ENCODE results near the gene NUDT16L1. TPM values are rescaled to one million over a fixed set of nuclear protein-coding genes. Genes with fewer than 3 reads are reported as not detected.

NUDT16L1 gene
- total and polyA plus RNA-seq, 9 of the 15 experiments (the other 6 are each of a cell fraction or from before 2014, with no cell fraction given), result 1.4 to 37.6 (median 13.7) TPM

DNA sequence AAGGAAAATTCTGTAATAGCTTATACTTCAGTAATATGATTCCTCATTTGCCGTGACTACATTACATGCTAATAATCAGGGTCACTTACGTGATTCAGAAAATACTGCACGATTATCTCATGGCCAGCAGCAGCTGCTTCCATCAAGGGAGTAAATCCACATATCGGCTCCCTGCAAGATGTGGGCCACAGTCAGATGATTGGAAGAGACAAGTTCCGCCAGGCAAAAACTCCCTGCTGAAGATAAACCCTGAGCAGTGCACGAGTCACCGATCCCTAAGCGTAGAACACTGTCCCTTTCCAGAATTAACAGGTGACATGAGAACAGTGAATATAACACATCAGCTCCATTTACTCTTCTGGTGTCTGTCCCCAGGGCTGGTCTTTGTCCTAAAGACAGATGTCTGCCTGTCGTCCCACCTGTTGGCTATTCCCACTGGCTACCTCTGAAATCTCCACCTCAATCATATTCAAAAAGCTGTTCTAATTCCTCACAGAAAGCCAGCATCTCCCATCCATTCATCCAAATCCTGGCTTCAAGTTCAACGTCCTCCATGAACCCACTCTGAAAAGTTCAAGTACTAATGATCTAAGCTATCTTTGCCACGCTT, 31.4 kb downstream of the NUDT16L1 start:
- ATAC-seq (no peak), DNase-seq (ENCODE audit: extremely low read depth in 1 of 4, low spot score in 3 of 4) (peak in 1 of 4 experiments; percentile 38), FAIRE-seq (peak; percentile 42)
- H3K9me3 ChIP-seq (replicated peaks; ENCODE audit: control insufficient read depth, insufficient read depth, low read depth, low read length), result no peaks in the 10 kb centered on the region
- no peak overlapping the region for H3K4me3 ChIP-seq
- H3K4me2 ChIP-seq (ENCODE audit: insufficient read depth, low read length), result no peak overlapping the region; the same call in 1 of the 2 replicates
- peaks cover 59% of the 10 kb centered on the region for H3K36me3 ChIP-seq (ENCODE audit: control insufficient read depth, insufficient read depth, low read length)
- CTCF ChIA-PET (ENCODE audit: low intra/inter-chr PET ratio), result no interaction called here
- H3K27me3 ChIP-seq (ENCODE audit: control insufficient read depth in 2 of 2, insufficient read depth in 2 of 2, low read length in 2 of 2), result no peaks in the 10 kb centered on the region
- H3K4me1 ChIP-seq (replicated peaks in 1 of 2; ENCODE audit: control insufficient read depth in 2 of 2, insufficient read depth in 2 of 2, low read length in 2 of 2), result peaks cover 0 to 4% of the 10 kb centered on the region in 2 experiments; a peak in 2 of 5 replicates
- in situ Hi-C loops (cut with MboI) (no loop called here), intact Hi-C loops (cut with micrococcal nuclease) (no loop called here)
- H3K9ac ChIP-seq (ENCODE audit: insufficient read depth in 1 of 2, low read depth in 2 of 2, low read length in 2 of 2), result no peak overlapping the region
- no peaks in the 10 kb centered on the region for H3K79me2 ChIP-seq (ENCODE audit: control insufficient read depth, insufficient read depth, low read length)
- WGBS (ENCODE audit: insufficient coverage, low coverage, missing lambda C conversion rate), result 55% methylated on average over 11 of the region's 11 CpGs
- H2AFZ ChIP-seq (ENCODE audit: low read depth, low read length), result no peak overlapping the region
- no peaks in the 10 kb centered on the region for H3K9me1 ChIP-seq (ENCODE audit: control insufficient read depth, insufficient read depth, low read length)
- H4K20me1 ChIP-seq (replicated peaks; ENCODE audit: control insufficient read depth, insufficient read depth, low read length), result peaks cover 6% of the 10 kb centered on the region
- H3K27ac ChIP-seq (ENCODE audit: extremely low read depth, low read depth, low read length), result no peak overlapping the region
- POLR2A ChIA-PET, result interaction anchor here (1.0 to 2.1 kb wide), 2 partner anchors 9 to 10 kb away, joined by 4 to 8 read pairs; partner anchors contain the start of genes ANKS3 and DNAAF8
- BruUV-seq (replicated peaks), result no TSS peak
- TF ChIP-seq MAFG (tag; conservative IDR thresholded peaks at IDR 0.05) (no peak), SMARCC2 (IDR thresholded peaks at IDR 0.05; ENCODE audit: low read depth) (no peak), KLF6 (CRISPR knock-in tag; IDR thresholded peaks at IDR 0.05; ENCODE audit: borderline replicate concordance) (no peak), NCOR1 (IDR thresholded peaks at IDR 0.05) (peak; percentile 45; the same call in 1 of the 2 replicates), ZFPM2 (CRISPR knock-in tag; IDR thresholded peaks at IDR 0.05) (no peak), ZFX (CRISPR knock-in tag; IDR thresholded peaks at IDR 0.05) (no peak), CBFA2T2 (conservative IDR thresholded peaks at IDR 0.05) (peak; percentile 38), BACH1 (tag; IDR thresholded peaks at IDR 0.05) (no peak), TCF3 (CRISPR knock-in tag; IDR thresholded peaks at IDR 0.05) (peak; percentile 78), ZNF239 (CRISPR knock-in tag; IDR thresholded peaks at IDR 0.05) (no peak), CBFA2T3 (IDR thresholded peaks at IDR 0.05) (peak; percentile 65)
- TF ChIP-seq, protein P1, sequence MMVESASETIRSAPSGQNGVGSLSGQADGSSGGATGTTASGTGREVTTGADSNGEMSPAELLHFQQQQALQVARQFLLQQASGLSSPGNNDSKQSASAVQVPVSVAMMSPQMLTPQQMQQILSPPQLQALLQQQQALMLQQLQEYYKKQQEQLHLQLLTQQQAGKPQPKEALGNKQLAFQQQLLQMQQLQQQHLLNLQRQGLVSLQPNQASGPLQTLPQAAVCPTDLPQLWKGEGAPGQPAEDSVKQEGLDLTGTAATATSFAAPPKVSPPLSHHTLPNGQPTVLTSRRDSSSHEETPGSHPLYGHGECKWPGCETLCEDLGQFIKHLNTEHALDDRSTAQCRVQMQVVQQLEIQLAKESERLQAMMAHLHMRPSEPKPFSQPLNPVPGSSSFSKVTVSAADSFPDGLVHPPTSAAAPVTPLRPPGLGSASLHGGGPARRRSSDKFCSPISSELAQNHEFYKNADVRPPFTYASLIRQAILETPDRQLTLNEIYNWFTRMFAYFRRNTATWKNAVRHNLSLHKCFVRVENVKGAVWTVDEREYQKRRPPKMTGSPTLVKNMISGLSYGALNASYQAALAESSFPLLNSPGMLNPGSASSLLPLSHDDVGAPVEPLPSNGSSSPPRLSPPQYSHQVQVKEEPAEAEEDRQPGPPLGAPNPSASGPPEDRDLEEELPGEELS (CRISPR knock-in tag; IDR thresholded peaks at IDR 0.05; ENCODE audit: borderline replicate concordance), result no peak
- TF ChIP-seq, protein P2, sequence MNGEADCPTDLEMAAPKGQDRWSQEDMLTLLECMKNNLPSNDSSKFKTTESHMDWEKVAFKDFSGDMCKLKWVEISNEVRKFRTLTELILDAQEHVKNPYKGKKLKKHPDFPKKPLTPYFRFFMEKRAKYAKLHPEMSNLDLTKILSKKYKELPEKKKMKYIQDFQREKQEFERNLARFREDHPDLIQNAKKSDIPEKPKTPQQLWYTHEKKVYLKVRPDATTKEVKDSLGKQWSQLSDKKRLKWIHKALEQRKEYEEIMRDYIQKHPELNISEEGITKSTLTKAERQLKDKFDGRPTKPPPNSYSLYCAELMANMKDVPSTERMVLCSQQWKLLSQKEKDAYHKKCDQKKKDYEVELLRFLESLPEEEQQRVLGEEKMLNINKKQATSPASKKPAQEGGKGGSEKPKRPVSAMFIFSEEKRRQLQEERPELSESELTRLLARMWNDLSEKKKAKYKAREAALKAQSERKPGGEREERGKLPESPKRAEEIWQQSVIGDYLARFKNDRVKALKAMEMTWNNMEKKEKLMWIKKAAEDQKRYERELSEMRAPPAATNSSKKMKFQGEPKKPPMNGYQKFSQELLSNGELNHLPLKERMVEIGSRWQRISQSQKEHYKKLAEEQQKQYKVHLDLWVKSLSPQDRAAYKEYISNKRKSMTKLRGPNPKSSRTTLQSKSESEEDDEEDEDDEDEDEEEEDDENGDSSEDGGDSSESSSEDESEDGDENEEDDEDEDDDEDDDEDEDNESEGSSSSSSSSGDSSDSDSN (IDR thresholded peaks at IDR 0.05; ENCODE audit: borderline replicate concordance in 1 of 2, low read depth in 2 of 2, low read length in 2 of 2), result 0 out of 4 replicates have a peak, but pooled peaks of 1 of the 2 experiments have one; percentile 35
